Stomach (tissue), 4 donors: ENCODE results near the gene MMRN1.

Source experiments
- CTCF ChIP-seq, 7 experiments: fragments of 450-650 bp in 4 of 7; fragments of 200-600 bp in 3 of 7; sonication (generic) in 3 of 7; IDR thresholded peaks; one replicate each; pipeline ENCODE4 v1.5.1; 2016 to 2019; ENCODE audit warnings: antibody characterized with exemption in 7 of 7, control low read depth in 2 of 7, mild to moderate bottlenecking in 1 of 7
- POLR2A ChIP-seq, 4 donors: fragments of 450-650 bp; IDR thresholded peaks; one replicate each; pipeline ENCODE4 v1.6.1; 2016; ENCODE audit warnings: antibody characterized with exemption in 4 of 4, control low read depth in 2 of 4, mild to moderate bottlenecking in 1 of 4, moderate library complexity in 1 of 4

GRCh38 chr4:89899854-89900253, 5.2 kb downstream of the MMRN1 start:
- TF ChIP-seq CTCF (IDR thresholded peaks at IDR 0.05) (no peak), POLR2A (IDR thresholded peaks at IDR 0.05) (no peak)
